ENCODE measurements around the gene UHRF1.
A peak's percentile ranks its signal among the peaks of the same experiment; 100 is the strongest.
"Not testable (repeated sequence)": the region's sequence is repeated elsewhere in the genome, so short reads cannot be mapped to it uniquely, and the experiment has no call there.

Gene UHRF1

GRCh38 chr19:4937060-4937459 is 27.8 kb downstream of the UHRF1 start:
- DNase-seq (ENCODE audit: low spot score): no peak

- not testable (repeated sequence) for DNase-seq (ENCODE audit: low spot score)
Observed at GRCh38 chr19:4938461-4938860, 29.2 kb downstream of the UHRF1 start.

- no peak for DNase-seq (ENCODE audit: low spot score)
Observed at GRCh38 chr19:4939466-4939865, 30.2 kb downstream of the UHRF1 start.

GRCh38 chr19:4941638-4942169 is 32.4 kb downstream of the UHRF1 start:
- DNase-seq (ENCODE audit: low spot score): not testable (repeated sequence)

GRCh38 chr19:4950650-4951049 is 41.3 kb downstream of the UHRF1 start:
- DNase-seq (ENCODE audit: low spot score): not testable (repeated sequence)

GRCh38 chr19:4951656-4952055 is 42.4 kb downstream of the UHRF1 start:
- DNase-seq (ENCODE audit: low spot score): no peak

- DNase-seq (ENCODE audit: low spot score): no peak
Observed at GRCh38 chr19:4952945-4953344, 43.6 kb downstream of the UHRF1 start.

GRCh38 chr19:4954320-4955149 is 45.2 kb downstream of the UHRF1 start:
- not testable (repeated sequence) for DNase-seq (ENCODE audit: low spot score)

GRCh38 chr19:4955274-4955673 is 46.0 kb downstream of the UHRF1 start:
- no peak for DNase-seq (ENCODE audit: low spot score)

GRCh38 chr19:4957981-4958380 is 48.7 kb downstream of the UHRF1 start:
- DNase-seq (ENCODE audit: low spot score): no peak

- DNase-seq (ENCODE audit: low spot score): no peak
Observed at GRCh38 chr19:4962085-4962619, 52.9 kb downstream of the UHRF1 start.

- DNase-seq (ENCODE audit: low spot score): no peak
Observed at GRCh38 chr19:4965061-4965460, 55.8 kb downstream of the UHRF1 start.

- no peak for DNase-seq (ENCODE audit: low spot score)
Observed at GRCh38 chr19:4966591-4966990, 57.3 kb downstream of the UHRF1 start.

GRCh38 chr19:4967738-4968461 is 58.6 kb downstream of the UHRF1 start:
- no peak for DNase-seq (ENCODE audit: low spot score)

- peak; percentile 100 for DNase-seq (ENCODE audit: low spot score)
Observed at GRCh38 chr19:4968462-4969291, 59.4 kb downstream of the UHRF1 start, which contains the start of gene KDM4B. Gene KDM4B (plus strand): TSS chr19:4969113. CDS start chr19:5032891, 63,778 bp downstream.

GRCh38 chr19:4969292-4969771 is 60.0 kb downstream of the UHRF1 start:
- DNase-seq (ENCODE audit: low spot score): peak; percentile 53

- DNase-seq (ENCODE audit: low spot score): peak; percentile 58
Observed at GRCh38 chr19:4969772-4970531, 60.7 kb downstream of the UHRF1 start.

GRCh38 chr19:4970558-4971423 is 61.5 kb downstream of the UHRF1 start:
- no peak for DNase-seq (ENCODE audit: low spot score)

- DNase-seq (ENCODE audit: low spot score): no peak
Observed at GRCh38 chr19:4971424-4971793, 62.1 kb downstream of the UHRF1 start.

All from ecto neural progenitor cell (in vitro differentiated cells).